Mesothelial cell of epicardium (in vitro differentiated cells): ENCODE measurements around the gene FRYL. TPM values are rescaled to one million over a fixed set of nuclear protein-coding genes. Genes with fewer than 3 reads are reported as not detected.

Experiments
- DNase-seq, 2 experiments: peaks; one replicate each; pipeline ENCODE4 v3.0.0; 2021; ENCODE audit warnings: low spot score in 2 of 2; ENCODE audit not compliant: unreplicated experiment in 2 of 2
- H3K27ac Mint-ChIP-seq: 2 replicates; pipeline ENCODE4 v1.8.0; 2021; ENCODE audit warnings: mixed read lengths
- H3K27me3 Mint-ChIP-seq: 2 replicates; pipeline ENCODE4 v1.8.0; 2021; ENCODE audit warnings: low read depth, mixed read lengths
- H3K36me3 Mint-ChIP-seq: 2 replicates; pipeline ENCODE4 v1.8.0; 2021; ENCODE audit warnings: mixed read lengths
- H3K4me1 Mint-ChIP-seq: 2 replicates; pipeline ENCODE4 v1.8.0; 2021; ENCODE audit warnings: mixed read lengths
- H3K4me3 Mint-ChIP-seq: 2 replicates; pipeline ENCODE4 v1.8.0; 2021; ENCODE audit warnings: mild to moderate bottlenecking, moderate library complexity, mixed read lengths
- H3K9me3 Mint-ChIP-seq: 2 replicates; pipeline ENCODE4 v1.8.0; 2021; ENCODE audit warnings: mixed read lengths
- CTCF ChIP-seq: fragments of 200-600 bp; sonication (generic); IDR thresholded peaks from one replicate; pipeline ENCODE4 v1.5.0; 2021; ENCODE audit warnings: antibody characterized with exemption; ENCODE audit not compliant: unreplicated experiment
- total RNA-seq: library from RNA; stranded (reverse); gene quantifications from 3 replicates; pipeline ENCODE4 v1.2.1, GENCODE V29; 2021

FRYL gene
- total RNA-seq, 1 donor from 2014 or later = 57.0 TPM

DNA sequence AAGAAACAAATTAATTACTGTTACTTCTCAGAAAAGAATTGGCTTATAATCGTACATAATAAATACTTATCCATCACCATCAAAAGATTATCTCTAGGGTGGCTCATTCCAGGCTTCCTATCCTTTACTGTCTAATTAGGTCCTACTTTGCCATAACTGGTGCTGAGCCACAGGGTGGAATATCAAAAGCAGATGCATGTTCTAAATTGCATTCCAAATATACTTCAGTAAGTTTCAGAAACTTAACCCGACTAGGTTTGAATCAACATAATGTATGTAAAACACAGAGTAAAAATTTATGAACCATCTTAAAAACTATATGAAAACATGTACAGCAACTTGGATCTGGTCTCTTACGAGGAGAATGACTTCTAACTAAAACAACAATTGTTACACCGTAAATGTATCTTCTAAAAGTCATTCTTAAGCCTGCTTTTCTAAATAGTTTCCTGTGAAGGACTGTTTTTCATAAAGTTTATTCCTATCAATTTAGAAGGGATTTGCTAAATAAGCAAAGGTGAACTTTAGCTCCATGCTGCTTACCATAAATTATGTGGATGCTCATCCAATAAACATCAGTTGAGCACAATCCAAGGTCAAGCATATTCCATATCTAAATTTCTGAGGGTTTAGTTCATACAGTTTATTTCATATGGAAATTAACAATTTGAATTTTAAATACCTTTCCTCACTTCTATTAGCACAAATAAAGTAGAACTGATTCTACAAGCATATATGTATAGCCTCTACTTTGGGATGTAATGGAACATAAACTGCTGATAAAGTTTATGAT, 276.6 kb downstream of the FRYL start:
- no peaks in the 10 kb centered on the region for H3K27me3 Mint-ChIP-seq
- H3K9me3 Mint-ChIP-seq = no peaks in the 10 kb centered on the region
- H3K4me3 Mint-ChIP-seq = no peak overlapping the region
- no peak for TF ChIP-seq CTCF
- H3K27ac Mint-ChIP-seq = peak overlapping the region; percentile 80
- peaks cover 9% of the 10 kb centered on the region for H3K36me3 Mint-ChIP-seq
- H3K4me1 Mint-ChIP-seq = peaks cover 60% of the 10 kb centered on the region
- no peak for DNase-seq

GRCh38 chr4:48499551-48500066, 280.5 kb downstream of the FRYL start:
- no peak for DNase-seq
- peaks cover 11% of the 10 kb centered on the region for H3K36me3 Mint-ChIP-seq
- no peak overlapping the region for H3K4me3 Mint-ChIP-seq

DNA sequence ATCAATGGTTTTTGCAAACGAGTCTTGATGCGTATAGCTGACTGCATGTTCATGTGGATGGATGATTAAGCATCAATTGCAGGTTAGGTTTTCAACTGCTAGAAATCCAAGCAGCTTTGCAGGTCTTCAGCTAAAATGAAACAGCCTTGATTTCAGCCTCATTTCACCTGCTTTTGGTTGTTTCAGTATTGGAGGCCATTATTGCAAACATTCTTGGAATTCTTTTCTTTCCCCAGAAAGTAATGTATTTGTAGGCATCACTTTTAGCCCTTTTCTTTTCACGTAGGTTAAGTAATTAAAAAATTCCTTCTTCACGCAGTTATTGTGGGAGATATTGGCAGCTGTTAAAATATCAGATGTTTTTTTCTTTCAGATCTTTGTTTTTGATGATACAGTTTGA, 281.2 kb downstream of the FRYL start:
- peaks cover 32% of the 10 kb centered on the region for H3K4me1 Mint-ChIP-seq
- no peaks in the 10 kb centered on the region for H3K27me3 Mint-ChIP-seq
- DNase-seq = no peak
- peaks cover 16% of the 10 kb centered on the region for H3K36me3 Mint-ChIP-seq
- TF ChIP-seq CTCF = no peak
- H3K9me3 Mint-ChIP-seq = no peaks in the 10 kb centered on the region
- H3K27ac Mint-ChIP-seq = peak overlapping the region; percentile 73
- no peak overlapping the region for H3K4me3 Mint-ChIP-seq

More at GRCh38 chr4:48499551-48500066, 280.5 kb downstream of the FRYL start:
- peak overlapping the region; percentile 73 for H3K27ac Mint-ChIP-seq
- no peak for TF ChIP-seq CTCF
- no peaks in the 10 kb centered on the region for H3K9me3 Mint-ChIP-seq
- no peaks in the 10 kb centered on the region for H3K27me3 Mint-ChIP-seq
- H3K4me1 Mint-ChIP-seq = peaks cover 38% of the 10 kb centered on the region

DNA sequence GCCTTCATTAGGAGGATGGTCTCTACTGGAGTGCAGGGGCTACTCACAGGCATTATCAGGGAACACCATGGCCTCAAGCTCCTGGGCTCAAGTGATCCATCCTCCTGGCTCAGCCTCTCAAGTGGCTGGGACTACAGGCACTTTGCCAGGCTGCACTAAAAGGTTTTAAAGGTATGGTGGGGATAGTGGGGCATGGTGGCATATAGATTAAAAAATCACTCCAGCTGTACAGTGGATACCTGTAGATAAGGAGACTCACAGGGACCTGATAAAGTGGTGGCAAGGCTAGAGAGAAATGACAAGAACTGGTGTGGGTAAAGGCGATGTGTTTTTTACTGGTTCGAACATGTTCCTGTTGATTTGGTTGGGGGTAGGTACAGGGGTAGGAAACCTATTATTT, 284.1 kb downstream of the FRYL start:
- Mint-ChIP-seq H3K4me3 (no peak overlapping the region), H3K36me3 (peaks cover 14% of the 10 kb centered on the region), H3K27ac (no peak overlapping the region), H3K9me3 (no peaks in the 10 kb centered on the region), H3K4me1 (peaks cover 21% of the 10 kb centered on the region), H3K27me3 (peaks cover 15% of the 10 kb centered on the region)
- no peak for TF ChIP-seq CTCF
- no peak for DNase-seq

DNA sequence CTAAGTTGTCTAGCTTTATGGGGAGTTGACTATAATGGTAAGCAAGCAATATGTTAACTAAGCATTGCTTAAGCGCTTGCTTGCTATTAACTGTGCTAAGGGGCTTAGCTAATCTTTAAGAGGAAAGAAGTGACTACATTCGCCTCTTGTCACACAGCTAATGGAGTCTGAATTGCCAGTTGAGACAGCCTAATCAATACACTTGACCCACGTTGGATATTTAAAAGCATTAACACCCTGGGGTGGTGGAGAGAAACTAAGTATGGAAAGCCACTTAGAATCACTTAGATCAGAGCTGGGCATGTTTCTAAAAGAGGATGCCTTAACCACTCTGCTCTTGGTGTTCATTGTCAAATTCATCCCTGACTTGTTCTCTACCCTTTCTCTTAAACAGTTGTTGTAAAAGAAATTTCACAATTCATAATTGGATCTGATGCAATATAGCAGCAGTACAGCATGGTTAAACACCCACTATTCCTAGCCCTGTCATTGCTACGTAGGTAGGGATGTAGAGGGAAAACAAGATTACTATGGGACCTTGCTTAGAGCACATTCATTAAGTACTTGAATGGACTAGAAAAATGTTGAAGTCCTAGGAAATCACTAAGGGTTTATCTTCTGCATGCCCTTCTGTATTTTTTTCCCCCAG, 286.5 kb downstream of the FRYL start:
- Mint-ChIP-seq H3K4me1 (peaks cover 16% of the 10 kb centered on the region), H3K27ac (peak overlapping the region; percentile 51), H3K36me3 (peaks cover 9% of the 10 kb centered on the region), H3K27me3 (peaks cover 28% of the 10 kb centered on the region), H3K9me3 (no peaks in the 10 kb centered on the region), H3K4me3 (no peak overlapping the region)
- no peak for TF ChIP-seq CTCF
- no peak for DNase-seq
